ENCODE data around the gene WNT10A.

WNT10A gene

DNA sequence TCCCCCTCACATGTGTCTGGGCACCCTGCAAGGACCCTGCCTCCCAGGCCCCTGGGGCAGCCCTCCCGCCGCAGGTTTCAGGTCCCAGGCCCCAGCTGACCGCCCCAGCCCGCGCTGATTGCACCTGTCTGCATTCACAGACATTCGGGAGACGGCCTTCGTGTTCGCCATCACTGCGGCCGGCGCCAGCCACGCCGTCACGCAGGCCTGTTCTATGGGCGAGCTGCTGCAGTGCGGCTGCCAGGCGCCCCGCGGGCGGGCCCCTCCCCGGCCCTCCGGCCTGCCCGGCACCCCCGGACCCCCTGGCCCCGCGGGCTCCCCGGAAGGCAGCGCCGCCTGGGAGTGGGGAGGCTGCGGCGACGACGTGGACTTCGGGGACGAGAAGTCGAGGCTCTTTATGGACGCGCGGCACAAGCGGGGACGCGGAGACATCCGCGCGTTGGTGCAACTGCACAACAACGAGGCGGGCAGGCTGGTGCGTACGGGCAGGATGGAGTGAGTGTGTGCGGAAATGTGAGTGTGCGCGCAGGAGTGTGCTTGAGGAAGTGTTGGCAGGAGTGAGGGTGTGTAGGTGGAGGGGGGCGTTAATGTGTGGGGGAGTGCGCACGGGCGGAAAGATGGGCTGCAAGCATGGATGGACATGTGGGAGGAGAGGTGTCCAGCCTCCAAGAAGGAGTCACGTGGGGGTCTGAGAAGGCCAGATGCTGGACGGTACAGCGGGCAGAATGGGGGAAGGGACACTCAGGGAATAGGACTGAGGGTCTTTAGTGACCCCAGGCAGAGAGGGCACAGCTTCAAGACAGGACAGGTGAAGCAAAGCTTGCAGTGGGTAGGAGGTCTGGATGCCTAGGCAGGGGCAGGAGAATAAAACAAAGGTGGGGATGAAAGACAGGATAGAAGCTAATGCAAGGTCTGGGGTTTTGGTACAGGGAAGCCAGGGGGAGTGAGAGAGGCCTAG lies 9.0 kb upstream of the WNT10A start:
- Mint-ChIP-seq H3K27me3 (ENCODE audit: low read depth) (peaks cover 100% of the 10 kb centered on the region), H3K4me3 (peak overlapping the region; percentile 31 to 60 (median 59)), H3K36me3 (ENCODE audit: low read depth) (no peaks in the 10 kb centered on the region), H3K27ac (no peak overlapping the region), H3K9me3 (no peaks in the 10 kb centered on the region), H3K4me1 (peaks cover 17% of the 10 kb centered on the region)
- TF ChIP-seq, protein P1, sequence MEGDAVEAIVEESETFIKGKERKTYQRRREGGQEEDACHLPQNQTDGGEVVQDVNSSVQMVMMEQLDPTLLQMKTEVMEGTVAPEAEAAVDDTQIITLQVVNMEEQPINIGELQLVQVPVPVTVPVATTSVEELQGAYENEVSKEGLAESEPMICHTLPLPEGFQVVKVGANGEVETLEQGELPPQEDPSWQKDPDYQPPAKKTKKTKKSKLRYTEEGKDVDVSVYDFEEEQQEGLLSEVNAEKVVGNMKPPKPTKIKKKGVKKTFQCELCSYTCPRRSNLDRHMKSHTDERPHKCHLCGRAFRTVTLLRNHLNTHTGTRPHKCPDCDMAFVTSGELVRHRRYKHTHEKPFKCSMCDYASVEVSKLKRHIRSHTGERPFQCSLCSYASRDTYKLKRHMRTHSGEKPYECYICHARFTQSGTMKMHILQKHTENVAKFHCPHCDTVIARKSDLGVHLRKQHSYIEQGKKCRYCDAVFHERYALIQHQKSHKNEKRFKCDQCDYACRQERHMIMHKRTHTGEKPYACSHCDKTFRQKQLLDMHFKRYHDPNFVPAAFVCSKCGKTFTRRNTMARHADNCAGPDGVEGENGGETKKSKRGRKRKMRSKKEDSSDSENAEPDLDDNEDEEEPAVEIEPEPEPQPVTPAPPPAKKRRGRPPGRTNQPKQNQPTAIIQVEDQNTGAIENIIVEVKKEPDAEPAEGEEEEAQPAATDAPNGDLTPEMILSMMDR (IDR thresholded peaks at IDR 0.05; ENCODE audit: unreplicated experiment in 3 of 3), result no peak

- TF ChIP-seq, protein P1 (IDR thresholded peaks at IDR 0.05; ENCODE audit: unreplicated experiment in 3 of 3), result no peak
- H3K27ac Mint-ChIP-seq, result no peak overlapping the region
- peaks cover 99% of the 10 kb centered on the region for H3K27me3 Mint-ChIP-seq (ENCODE audit: low read depth)
- H3K4me1 Mint-ChIP-seq, result peaks cover 27% of the 10 kb centered on the region
- no peaks in the 10 kb centered on the region for H3K9me3 Mint-ChIP-seq
- no peaks in the 10 kb centered on the region for H3K36me3 Mint-ChIP-seq (ENCODE audit: low read depth)
- H3K4me3 Mint-ChIP-seq, result peak overlapping the region in 2 of 3 experiments; percentile 16 to 54
These were observed 7.8 kb upstream of the WNT10A start for GRCh38 chr2:218872645-218873358.

DNA sequence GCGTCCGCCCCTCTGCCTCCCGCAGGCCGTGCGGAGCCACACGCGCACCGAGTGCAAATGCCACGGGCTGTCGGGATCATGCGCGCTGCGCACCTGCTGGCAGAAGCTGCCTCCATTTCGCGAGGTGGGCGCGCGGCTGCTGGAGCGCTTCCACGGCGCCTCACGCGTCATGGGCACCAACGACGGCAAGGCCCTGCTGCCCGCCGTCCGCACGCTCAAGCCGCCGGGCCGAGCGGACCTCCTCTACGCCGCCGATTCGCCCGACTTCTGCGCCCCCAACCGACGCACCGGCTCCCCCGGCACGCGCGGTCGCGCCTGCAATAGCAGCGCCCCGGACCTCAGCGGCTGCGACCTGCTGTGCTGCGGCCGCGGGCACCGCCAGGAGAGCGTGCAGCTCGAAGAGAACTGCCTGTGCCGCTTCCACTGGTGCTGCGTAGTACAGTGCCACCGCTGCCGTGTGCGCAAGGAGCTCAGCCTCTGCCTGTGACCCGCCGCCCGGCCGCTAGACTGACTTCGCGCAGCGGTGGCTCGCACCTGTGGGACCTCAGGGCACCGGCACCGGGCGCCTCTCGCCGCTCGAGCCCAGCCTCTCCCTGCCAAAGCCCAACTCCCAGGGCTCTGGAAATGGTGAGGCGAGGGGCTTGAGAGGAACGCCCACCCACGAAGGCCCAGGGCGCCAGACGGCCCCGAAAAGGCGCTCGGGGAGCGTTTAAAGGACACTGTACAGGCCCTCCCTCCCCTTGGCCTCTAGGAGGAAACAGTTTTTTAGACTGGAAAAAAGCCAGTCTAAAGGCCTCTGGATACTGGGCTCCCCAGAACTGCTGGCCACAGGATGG lies 7.1 kb upstream of the WNT10A start:
- peaks cover 32% of the 10 kb centered on the region for H3K4me1 Mint-ChIP-seq
- H3K36me3 Mint-ChIP-seq (ENCODE audit: low read depth), result no peaks in the 10 kb centered on the region
- TF ChIP-seq, protein P1 (IDR thresholded peaks at IDR 0.05; ENCODE audit: unreplicated experiment in 3 of 3), result no peak
- H3K27me3 Mint-ChIP-seq (ENCODE audit: low read depth), result peaks cover 97% of the 10 kb centered on the region
- H3K27ac Mint-ChIP-seq, result no peak overlapping the region
- no peaks in the 10 kb centered on the region for H3K9me3 Mint-ChIP-seq
- H3K4me3 Mint-ChIP-seq, result peak overlapping the region in 1 of 3 experiments; percentile 54

GRCh38 chr2:218875692-218876246 lies 4.9 kb upstream of the WNT10A start:
- Mint-ChIP-seq H3K36me3 (ENCODE audit: low read depth) (no peaks in the 10 kb centered on the region), H3K27me3 (ENCODE audit: low read depth) (peaks cover 91% of the 10 kb centered on the region), H3K4me1 (peaks cover 44% of the 10 kb centered on the region), H3K27ac (no peak overlapping the region), H3K9me3 (no peaks in the 10 kb centered on the region), H3K4me3 (no peak overlapping the region)
- TF ChIP-seq, protein P1 (IDR thresholded peaks at IDR 0.05; ENCODE audit: unreplicated experiment in 3 of 3), result no peak

GRCh38 chr2:218876562-218877219 lies 4.0 kb upstream of the WNT10A start:
- H3K27me3 Mint-ChIP-seq (ENCODE audit: low read depth), result peaks cover 91% of the 10 kb centered on the region
- H3K27ac Mint-ChIP-seq, result no peak overlapping the region
- peak overlapping the region; percentile 2 to 22 (median 5) for H3K4me3 Mint-ChIP-seq
- H3K4me1 Mint-ChIP-seq, result peaks cover 46% of the 10 kb centered on the region
- H3K9me3 Mint-ChIP-seq, result no peaks in the 10 kb centered on the region
- TF ChIP-seq, protein P1 (IDR thresholded peaks at IDR 0.05; ENCODE audit: unreplicated experiment in 3 of 3), result peak; percentile 94 to 97 (median 95)
- no peaks in the 10 kb centered on the region for H3K36me3 Mint-ChIP-seq (ENCODE audit: low read depth)
